Heart left ventricle (tissue), 16 donors: ENCODE results near the gene WNT3A. TPM values are rescaled to one million over a fixed set of nuclear protein-coding genes. Genes with fewer than 3 reads are reported as not detected.
"Not testable (repeated sequence)": the region's sequence is repeated elsewhere in the genome, so short reads cannot be mapped to it uniquely, and the experiment has no call there.

Experiments used
- ATAC-seq, 4 donors: fragments of 200-7000 bp; cut with Tn5 transposase; one replicate each; pipeline ENCODE4 v1.9.1; 2020 to 2022; ENCODE audit warnings: moderate library complexity in 4 of 4, mild to moderate bottlenecking in 3 of 4, moderate number of reproducible peaks in 1 of 4
- DNase-seq, 5 donors: peaks; one replicate each; pipeline ENCODE4 v3.0.0-alpha.2; 2020
- H3K27ac ChIP-seq, 12 donors: fragments of 200-600 bp; sonication (generic) in 4 of 12; one replicate each; pipeline versions ENCODE4 v1.5.0 to v1.8.0; 2016 to 2022; ENCODE audit warnings: mild to moderate bottlenecking in 2 of 12
- H3K27me3 ChIP-seq, 9 donors: fragments of 200-600 bp; sonication (generic) in 2 of 9; one replicate each; pipeline versions ENCODE4 v1.5.1 to v1.8.0; 2016 to 2022; ENCODE audit warnings: mild to moderate bottlenecking in 3 of 9
- H3K36me3 ChIP-seq, 9 donors: fragments of 200-600 bp; sonication (generic) in 2 of 9; one replicate each; pipeline versions ENCODE4 v1.5.0 to v1.8.0; 2018 to 2022; ENCODE audit warnings: mild to moderate bottlenecking in 2 of 9
- H3K4me1 ChIP-seq, 12 donors: fragments of 200-600 bp; sonication (generic) in 4 of 12; one replicate each; pipeline versions ENCODE4 v1.5.0 to v1.8.0; 2016 to 2022; ENCODE audit warnings: mild to moderate bottlenecking in 3 of 12
- H3K4me3 ChIP-seq, 12 donors: fragments of 200-600 bp; sonication (generic) in 4 of 12; one replicate each; pipeline versions ENCODE4 v1.5.0 to v1.8.0; 2017 to 2022; ENCODE audit warnings: mild to moderate bottlenecking in 9 of 12, moderate library complexity in 4 of 12
- H3K9me3 ChIP-seq, 12 donors: fragments of 200-600 bp; sonication (generic) in 4 of 12; one replicate each; pipeline versions ENCODE4 v1.5.0 to v1.8.0; 2016 to 2022; ENCODE audit warnings: mild to moderate bottlenecking in 1 of 12
- WGBS, 4 donors: extraction: QIAGEN DNeasy Blood & Tissue Kit in 2 of 4; methylation state at CpG; one replicate each; pipeline versions ENCODE4 v1.1.5 to v1.1.7; 2013 to 2018; 5-methylcytosine and 5-hydroxymethylcytosine counted together
- intact Hi-C, 10 donors: fragments of 100-400 bp; cut with DNase I; formaldehyde crosslinking; loops; one replicate each; pipeline versions ENCODE4 v1.11.1 to v1.14.2; 2022
- polyA plus RNA-seq, 2 donors: library from polyadenylated mRNA; stranded (reverse); fragments of 200-250 nt; gene quantifications; one replicate each; pipeline ENCODE4 v1.2.3, GENCODE V29; 2013
- total RNA-seq, 9 donors: library from RNA; depleted of rRNA in 2 of 9; stranded (reverse); fragments of >200 nt in 2 of 9; fragmentation: NEBNext Ultra II Directional in 3 of 9; extraction: Animal tissue kit (Norgen Biotek cat#: 25700) in 3 of 9; gene quantifications; one replicate each; pipeline versions ENCODE4 v1.1.0 to v1.2.4, GENCODE V29; 2016 to 2023
- donor health status: ischemic (EF 13 %, LVEDD 7.1; RV severe dilation, severe dysfunction).
- donor health status: healthy with polysubstance abuse.
- donor health status: DM: no; HTN: yes; CAD: no.
- donor health status: DM: no; HTN: no; CAD: no.
- donor health status: ischemic (EF 25% LVEDD 6.9; RV normal size, moderate dysfunction).
- donor health status: ischemic (EF 25% LVEDD 5.7; RV mildly dilated, moderate dysfunction).
- donor health status: healthy.
- donor health status: DM: yes; HTN: yes; CAD: no.
- donor health status: ischemic (EF 35%, LVEDD 5.7; RV mildly dilated, moderate dysfunction).
- donor health status: nonischemic (EF 11% LVEDD 7.7; RV severe dilation, severe dysfunction).
- donor health status: DM: yes; HTN: yes; CAD: no.
- donor health status: PGD.
- donor health status: ischemic (EF 29% LVEDD 5.4; RV normal size, mild dysfunction).
- donor health status: nonischemic (EF 23%, LVEDD 6.1; RV moderate dilation, normal function).

Gene WNT3A
- total and polyA plus RNA-seq, 11 donors = not detected

DNA sequence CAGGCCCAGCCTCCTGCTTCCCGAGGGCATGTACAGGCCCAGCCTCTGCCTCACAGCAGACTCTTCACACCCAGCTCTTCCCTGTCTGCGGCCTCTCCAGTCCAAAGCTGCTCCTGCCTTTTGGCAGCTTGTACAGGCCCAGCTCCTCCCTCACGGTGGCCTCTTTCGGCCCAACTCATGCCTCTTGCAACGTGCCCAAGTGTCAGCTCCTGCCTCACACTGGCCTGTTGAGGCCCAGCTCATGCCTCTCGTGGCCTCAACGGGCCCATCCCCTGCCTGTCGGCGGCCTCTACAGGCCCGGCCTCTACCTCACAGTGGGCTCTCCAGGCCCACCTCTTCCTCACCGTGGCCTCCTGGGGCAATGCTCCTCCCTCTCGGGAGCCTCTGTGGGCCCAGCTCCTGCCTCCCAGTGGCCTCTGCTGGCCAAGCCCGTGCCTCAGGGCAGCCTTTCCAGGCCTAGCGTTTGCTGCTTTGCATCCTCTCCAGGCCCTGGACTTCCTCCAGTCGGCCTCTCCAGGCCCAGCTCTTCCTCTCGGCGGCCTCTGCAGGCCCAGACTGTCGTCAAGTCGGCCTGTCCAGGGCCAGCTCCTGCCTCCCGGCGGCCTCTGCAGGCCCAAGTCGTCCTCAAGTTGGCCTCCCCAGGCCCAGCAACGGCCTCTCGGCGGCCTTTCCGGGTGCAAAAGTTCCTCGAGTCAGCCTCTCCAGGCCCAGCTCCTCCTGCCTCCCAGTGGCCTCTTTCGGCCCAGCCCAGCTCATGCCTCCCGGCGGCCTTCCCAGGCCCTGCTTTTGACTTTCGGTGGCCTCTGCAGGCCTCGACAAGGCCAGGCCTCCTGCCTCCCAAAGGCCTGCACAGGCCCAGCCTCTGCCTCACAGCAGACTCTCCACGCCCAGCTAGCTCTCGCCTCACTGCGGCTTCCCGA, 36.5 kb upstream of the WNT3A start:
- H3K9me3 ChIP-seq, DNase-seq, H3K27me3 ChIP-seq, H3K4me1 ChIP-seq, ATAC-seq, intact Hi-C loops, H3K27ac ChIP-seq, H3K4me3 ChIP-seq, H3K36me3 ChIP-seq: not testable (repeated sequence)
- WGBS, 4 donors = 89 to 90% (median 90%) methylated on average over 33 to 36 of the region's 36 CpGs

GRCh38 chr1:227971216-227971615, 35.6 kb upstream of the WNT3A start:
- ATAC-seq, H3K27me3 ChIP-seq, DNase-seq, H3K27ac ChIP-seq, H3K36me3 ChIP-seq, H3K9me3 ChIP-seq, H3K4me1 ChIP-seq, H3K4me3 ChIP-seq, intact Hi-C loops: not testable (repeated sequence)
- 94 to 97% (median 97%) methylated on average over 5 to 12 of the region's 17 CpGs for WGBS, 4 donors

DNA sequence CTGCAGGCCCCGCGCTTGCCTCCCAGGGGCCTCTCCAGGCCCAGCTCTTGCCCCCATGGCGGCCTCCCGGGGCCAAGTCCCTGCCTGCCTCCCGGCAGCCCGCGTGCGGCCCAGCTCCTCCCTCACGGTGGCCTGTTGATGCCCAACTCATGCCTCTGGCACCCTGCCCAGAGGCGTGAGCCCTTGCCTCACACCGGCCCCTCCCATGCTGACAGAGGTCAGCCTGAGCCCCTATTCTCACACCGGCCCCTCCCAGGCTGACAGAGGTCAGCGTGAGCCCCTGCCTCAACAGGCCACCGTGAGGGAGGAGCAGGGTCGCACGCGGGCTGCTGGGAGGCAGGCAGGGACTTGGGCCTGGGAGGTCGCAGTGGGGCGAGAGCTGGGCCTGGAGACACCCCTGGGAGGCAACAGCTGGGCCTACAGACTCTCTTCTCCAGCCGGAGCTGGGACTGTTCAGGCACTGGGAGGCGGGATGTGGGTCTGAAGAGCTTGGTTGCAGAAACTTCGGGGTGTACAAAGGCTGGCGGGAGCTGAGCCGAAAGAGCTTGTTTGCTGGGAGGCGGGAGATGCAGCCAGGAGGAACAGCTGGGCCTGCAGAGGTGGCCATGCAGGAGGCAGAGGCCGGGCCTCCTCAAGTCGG, 35.0 kb upstream of the WNT3A start:
- H3K27me3 ChIP-seq, H3K4me3 ChIP-seq, H3K27ac ChIP-seq, intact Hi-C loops, H3K4me1 ChIP-seq, H3K36me3 ChIP-seq, ATAC-seq, H3K9me3 ChIP-seq: not testable (repeated sequence)
- peak in 1 of 5 donors; percentile 24 for DNase-seq
- 87 to 90% (median 89%) methylated on average over 16 to 25 of the region's 27 CpGs for WGBS, 4 donors

DNA sequence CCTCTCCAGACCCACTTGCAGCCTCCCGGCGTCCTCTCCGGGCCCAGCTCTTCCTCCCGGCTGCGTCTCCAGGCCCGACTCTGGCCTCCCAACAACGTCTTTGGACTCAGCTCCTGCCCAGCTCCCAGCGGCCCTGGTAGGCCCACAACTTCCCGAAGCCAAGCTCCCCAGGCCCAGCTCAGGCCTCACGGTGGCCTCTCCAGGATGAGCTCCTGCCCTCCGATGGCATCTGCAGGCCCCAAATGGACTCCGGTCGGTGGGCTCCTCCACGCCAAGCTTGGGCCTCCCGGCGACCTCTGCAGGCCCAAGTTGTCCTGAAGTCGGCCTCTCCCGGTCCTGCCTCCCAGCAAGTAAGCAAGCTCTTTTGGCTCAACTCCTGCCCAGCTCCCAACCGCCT, 34.5 kb upstream of the WNT3A start:
- intact Hi-C loops, H3K36me3 ChIP-seq, ATAC-seq, H3K27ac ChIP-seq, H3K9me3 ChIP-seq, H3K4me1 ChIP-seq, H3K4me3 ChIP-seq, DNase-seq, H3K27me3 ChIP-seq: not testable (repeated sequence)
- 84 to 97% (median 94%) methylated on average over 8 to 18 of the region's 19 CpGs for WGBS, 4 donors

DNA sequence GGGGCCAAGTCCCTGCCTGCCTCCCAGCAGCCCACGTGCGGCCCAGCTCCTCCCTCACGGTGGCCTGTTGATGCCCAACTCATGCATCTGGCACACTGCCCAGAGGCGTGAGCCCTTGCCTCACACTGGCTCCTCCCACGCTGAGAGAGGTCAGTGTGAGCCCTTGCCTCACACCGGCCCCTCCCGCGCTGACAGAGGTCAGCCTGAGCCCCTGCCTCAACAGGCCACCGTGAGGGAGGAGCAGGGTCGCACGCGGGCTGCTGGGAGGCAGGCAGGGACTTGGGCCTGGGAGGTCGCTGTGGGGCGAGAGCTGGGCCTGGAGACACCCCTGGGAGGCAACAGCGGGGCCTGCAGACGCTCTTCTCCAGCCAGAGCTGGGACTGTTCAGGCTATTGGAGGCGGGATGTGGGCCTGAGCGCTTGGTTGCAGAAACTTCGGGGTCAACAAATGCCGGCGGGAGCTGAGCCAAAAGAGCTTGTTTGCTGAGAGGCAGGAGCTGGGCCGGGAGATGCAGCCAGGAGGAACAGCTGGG, 33.9 kb upstream of the WNT3A start:
- H3K27me3 ChIP-seq, H3K9me3 ChIP-seq, ATAC-seq, H3K27ac ChIP-seq, intact Hi-C loops, H3K4me1 ChIP-seq, H3K4me3 ChIP-seq, H3K36me3 ChIP-seq: not testable (repeated sequence)
- peak in 3 of 5 donors; percentile 50 to 73 (median 63) for DNase-seq
- WGBS, 4 donors = 70 to 83% (median 76%) methylated on average over 10 to 22 of the region's 22 CpGs

DNA sequence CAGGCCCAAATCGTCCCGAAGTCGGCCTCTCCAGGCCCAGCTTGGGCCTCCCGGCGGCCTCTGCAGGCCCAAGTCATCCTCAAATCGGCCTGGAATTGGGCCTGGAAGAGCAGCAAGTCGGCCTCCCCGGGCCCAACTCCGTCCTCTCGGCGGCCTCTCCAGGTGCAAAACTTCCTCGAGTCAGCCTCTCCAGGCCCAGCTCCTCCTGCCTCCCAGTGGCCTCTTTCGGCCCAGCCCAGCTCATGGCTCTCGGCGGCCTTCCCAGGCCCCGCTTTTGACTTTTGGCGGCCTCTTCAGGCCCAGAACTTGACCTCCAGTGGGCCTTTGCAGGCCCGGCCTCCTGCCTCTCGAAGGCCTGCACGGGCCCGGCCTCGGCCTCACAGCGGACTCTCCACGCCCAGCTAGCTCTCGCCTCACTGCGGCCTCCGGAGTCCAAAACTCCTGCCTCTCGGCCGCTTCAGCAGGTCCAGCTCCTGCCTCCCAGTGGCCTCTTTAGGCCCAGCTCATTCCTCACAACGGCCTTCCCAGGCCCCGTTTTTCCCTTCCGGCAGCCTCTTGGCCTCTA, 33.0 kb upstream of the WNT3A start:
- H3K9me3 ChIP-seq, H3K27me3 ChIP-seq: not testable (repeated sequence)

DNA sequence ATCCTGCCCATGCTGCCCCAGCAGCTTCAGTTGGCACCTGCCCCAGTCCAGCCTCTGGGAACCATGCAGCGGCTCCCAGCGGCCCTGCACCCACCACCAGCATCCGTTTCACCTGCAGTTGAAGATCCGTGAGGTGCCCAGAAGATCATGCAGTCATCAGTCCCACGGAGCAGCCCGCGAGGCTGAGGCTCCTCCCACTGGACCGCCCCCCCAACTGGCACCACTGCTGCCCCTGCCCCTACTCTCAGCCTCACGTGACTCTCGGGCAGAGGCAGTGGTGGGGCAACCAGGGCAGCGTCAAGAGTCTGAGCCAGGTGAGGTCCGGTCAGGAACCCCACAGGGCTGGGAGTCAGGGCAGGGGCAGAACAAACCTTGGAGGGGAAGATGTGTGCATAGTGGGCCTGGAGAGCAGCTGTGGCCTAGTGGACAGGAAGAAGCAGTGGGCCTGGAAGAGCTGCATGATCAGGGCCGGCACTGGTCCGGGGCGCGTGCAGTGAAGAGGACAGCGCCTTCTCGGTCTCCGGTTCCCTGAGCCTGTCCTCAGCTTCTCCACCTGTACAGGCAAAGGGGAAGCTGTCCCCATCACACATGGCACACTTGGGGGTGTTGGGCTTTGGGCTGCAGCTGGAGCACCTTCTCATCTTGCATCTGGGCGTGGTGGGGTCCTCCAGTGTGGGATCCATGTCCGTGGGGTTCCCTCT, 31.1 kb upstream of the WNT3A start:
- intact Hi-C loops, H3K9me3 ChIP-seq, ATAC-seq, DNase-seq, H3K4me3 ChIP-seq, H3K27me3 ChIP-seq, H3K4me1 ChIP-seq, H3K36me3 ChIP-seq, H3K27ac ChIP-seq: not testable (repeated sequence)
- WGBS, 4 donors = 83 to 100% (median 87%) methylated on average over 4 to 18 of the region's 21 CpGs

More for the DNA sequence above, 33.0 kb upstream of the WNT3A start:
- DNase-seq = peak in 1 of 5 donors; percentile 19
- intact Hi-C loops, H3K4me3 ChIP-seq, H3K4me1 ChIP-seq, ATAC-seq, H3K36me3 ChIP-seq, H3K27ac ChIP-seq: not testable (repeated sequence)
- 88 to 96% (median 93%) methylated on average over 17 to 32 of the region's 32 CpGs for WGBS, 4 donors
